ENCODE measurements around the gene LUM. TPM values are rescaled to one million over a fixed set of nuclear protein-coding genes. Genes with fewer than 3 reads are reported as not detected.

Gene LUM
- total RNA-seq, 4 donors from 2014 or later, result 30.0 to 138 (median 38.0) TPM

DNA sequence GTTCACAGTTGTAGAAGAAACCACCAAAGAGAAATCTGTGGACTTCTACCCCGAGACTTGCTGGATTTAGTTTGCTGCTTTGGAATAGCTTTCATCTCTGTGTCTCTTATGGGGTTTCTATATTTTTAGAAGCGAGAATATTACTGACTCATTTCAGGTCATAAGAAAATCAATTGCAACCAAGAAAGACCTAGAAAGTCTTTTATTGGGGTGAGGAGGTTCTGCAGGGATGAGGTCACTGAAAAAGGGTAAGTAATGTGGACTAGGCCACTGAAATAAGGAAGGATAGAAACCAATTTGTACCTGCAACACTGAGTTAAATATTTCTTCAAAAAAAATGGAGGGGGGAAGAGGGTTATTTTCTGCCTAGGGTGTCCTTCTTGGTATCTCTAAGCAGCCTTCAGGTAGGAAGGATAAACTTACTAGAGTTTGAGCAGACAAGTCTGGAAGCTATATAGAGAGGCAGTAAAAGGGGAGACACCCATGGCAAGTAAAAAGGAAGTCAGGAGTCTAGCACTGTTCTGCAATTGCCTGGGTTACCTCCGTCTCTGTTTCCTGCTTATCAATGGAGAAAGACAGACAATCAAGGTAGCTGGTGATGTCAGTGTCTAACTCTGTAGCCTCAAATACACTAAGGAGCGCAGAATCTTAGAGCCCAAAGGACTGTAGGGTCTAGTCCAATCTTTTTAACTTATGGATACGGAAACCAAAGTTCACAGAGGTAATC is 33.9 kb downstream of the LUM start:
- H3K36me3 ChIP-seq, result no peaks in the 10 kb centered on the region
- no peaks in the 10 kb centered on the region for H3K9me3 ChIP-seq
- no peak overlapping the region for H3K4me3 ChIP-seq
- no peak for DNase-seq (ENCODE audit: low spot score in 2 of 2)
- H3K27ac ChIP-seq, result no peak overlapping the region
- no peaks in the 10 kb centered on the region for H3K27me3 ChIP-seq
- TF ChIP-seq, protein P1, sequence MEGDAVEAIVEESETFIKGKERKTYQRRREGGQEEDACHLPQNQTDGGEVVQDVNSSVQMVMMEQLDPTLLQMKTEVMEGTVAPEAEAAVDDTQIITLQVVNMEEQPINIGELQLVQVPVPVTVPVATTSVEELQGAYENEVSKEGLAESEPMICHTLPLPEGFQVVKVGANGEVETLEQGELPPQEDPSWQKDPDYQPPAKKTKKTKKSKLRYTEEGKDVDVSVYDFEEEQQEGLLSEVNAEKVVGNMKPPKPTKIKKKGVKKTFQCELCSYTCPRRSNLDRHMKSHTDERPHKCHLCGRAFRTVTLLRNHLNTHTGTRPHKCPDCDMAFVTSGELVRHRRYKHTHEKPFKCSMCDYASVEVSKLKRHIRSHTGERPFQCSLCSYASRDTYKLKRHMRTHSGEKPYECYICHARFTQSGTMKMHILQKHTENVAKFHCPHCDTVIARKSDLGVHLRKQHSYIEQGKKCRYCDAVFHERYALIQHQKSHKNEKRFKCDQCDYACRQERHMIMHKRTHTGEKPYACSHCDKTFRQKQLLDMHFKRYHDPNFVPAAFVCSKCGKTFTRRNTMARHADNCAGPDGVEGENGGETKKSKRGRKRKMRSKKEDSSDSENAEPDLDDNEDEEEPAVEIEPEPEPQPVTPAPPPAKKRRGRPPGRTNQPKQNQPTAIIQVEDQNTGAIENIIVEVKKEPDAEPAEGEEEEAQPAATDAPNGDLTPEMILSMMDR (IDR thresholded peaks at IDR 0.05), result no peak
- TF ChIP-seq POLR2A (IDR thresholded peaks at IDR 0.05), result no peak
- TF ChIP-seq EP300 (IDR thresholded peaks at IDR 0.05), result no peak
- H3K4me1 ChIP-seq, result peaks cover 0 to 10% (median 0%) of the 10 kb centered on the region in 4 donors
- 89 to 91% methylated on average over 5 of the region's 5 CpGs for WGBS, 2 donors

DNA sequence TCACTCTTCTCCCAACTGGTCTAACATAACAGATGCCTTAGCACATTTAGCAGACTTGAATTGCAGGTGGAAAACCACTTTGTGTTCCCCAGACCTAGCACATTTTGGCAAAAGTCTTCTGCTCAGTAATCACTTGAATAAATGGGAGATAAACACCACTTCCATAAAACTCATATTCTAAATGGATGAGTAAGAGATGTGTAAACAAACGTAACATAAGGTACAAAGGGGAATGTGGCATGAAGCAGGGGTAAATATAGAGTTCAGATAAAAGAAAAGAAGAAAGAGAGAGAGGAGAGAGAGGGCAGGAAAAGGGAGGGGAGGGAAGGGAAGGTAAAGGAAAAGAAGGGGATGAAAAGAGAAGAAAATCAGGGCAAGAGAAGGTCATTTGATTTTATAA is 36.4 kb downstream of the LUM start:
- H3K27ac ChIP-seq, result peak overlapping the region in 2 of 4 donors; percentile 35 to 39
- H3K9me3 ChIP-seq, result no peaks in the 10 kb centered on the region
- H3K4me3 ChIP-seq, result no peak overlapping the region
- H3K27me3 ChIP-seq, result no peaks in the 10 kb centered on the region
- WGBS, 2 donors, result 79 to 84% methylated on average over 1 of the region's 1 CpG
- no peaks in the 10 kb centered on the region for H3K36me3 ChIP-seq
- DNase-seq (ENCODE audit: low spot score in 2 of 2), result no peak
- TF ChIP-seq EP300 (IDR thresholded peaks at IDR 0.05) (no peak), POLR2A (IDR thresholded peaks at IDR 0.05) (no peak)
- TF ChIP-seq, protein P1 (IDR thresholded peaks at IDR 0.05), result no peak
- H3K4me1 ChIP-seq, result peaks cover 0 to 10% (median 0%) of the 10 kb centered on the region in 4 donors

DNA sequence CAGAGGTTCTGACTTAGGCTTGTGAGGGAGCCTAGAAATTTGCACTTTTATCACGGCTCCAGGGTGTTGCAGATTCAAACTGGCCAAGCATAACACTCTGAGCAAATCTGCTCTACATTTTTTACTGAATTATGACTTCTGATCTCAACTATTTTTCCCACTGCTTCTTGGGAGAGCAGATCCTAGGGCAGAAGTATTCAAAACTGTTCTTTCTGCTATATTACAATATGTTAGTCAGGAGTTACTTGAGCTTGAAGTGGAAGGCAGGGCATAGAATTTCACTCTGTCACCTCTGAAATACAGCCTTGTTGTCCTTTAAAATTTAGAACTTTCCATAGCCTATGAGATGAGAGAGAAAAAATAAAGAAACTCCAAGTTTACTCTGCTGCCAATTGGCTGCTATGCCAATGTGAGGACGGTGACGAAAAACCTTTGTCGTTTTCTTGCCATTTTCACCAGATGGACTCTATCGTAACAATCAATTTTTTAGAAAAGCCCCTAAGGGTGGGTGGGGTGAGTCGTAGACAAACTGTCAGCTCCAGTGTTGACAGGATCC is 37.1 kb downstream of the LUM start:
- H3K9me3 ChIP-seq, result no peaks in the 10 kb centered on the region
- 52 to 60% methylated on average over 6 of the region's 6 CpGs for WGBS, 2 donors
- no peaks in the 10 kb centered on the region for H3K27me3 ChIP-seq
- DNase-seq (ENCODE audit: low spot score in 2 of 2), result no peak
- H3K4me3 ChIP-seq, result no peak overlapping the region
- TF ChIP-seq EP300 (IDR thresholded peaks at IDR 0.05), result no peak
- TF ChIP-seq POLR2A (IDR thresholded peaks at IDR 0.05), result no peak
- TF ChIP-seq, protein P1 (IDR thresholded peaks at IDR 0.05), result no peak
- H3K4me1 ChIP-seq, result peaks cover 0 to 10% (median 0%) of the 10 kb centered on the region in 4 donors
- H3K27ac ChIP-seq, result peak overlapping the region in 2 of 4 donors; percentile 33 to 35
- H3K36me3 ChIP-seq, result no peaks in the 10 kb centered on the region

DNA sequence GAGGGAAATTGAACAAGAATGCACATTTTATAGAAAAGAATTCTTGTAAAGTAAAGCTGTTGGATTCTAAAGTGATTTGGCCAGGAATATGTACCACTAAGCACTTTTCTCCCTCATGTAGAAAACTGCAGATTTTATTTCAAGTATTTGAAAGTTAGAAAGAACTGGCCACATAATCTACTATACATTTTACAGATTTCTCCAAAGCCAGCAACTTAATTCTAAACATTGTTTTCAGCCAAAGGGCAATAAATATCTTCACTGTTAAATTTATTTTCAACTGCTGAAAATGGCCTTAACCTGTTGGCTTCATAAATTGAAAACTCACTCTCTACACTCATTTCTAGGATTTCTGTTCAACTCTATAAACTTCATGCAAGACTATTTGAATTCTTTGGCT is 37.9 kb downstream of the LUM start:
- Histone ChIP-seq H3K9me3 (no peaks in the 10 kb centered on the region), H3K27me3 (no peaks in the 10 kb centered on the region), H3K27ac (peak overlapping the region in 2 of 4 donors; percentile 33 to 35), H3K36me3 (no peaks in the 10 kb centered on the region), H3K4me3 (no peak overlapping the region), H3K4me1 (peaks cover 0 to 10% (median 0%) of the 10 kb centered on the region in 4 donors)
- DNase-seq (ENCODE audit: low spot score in 2 of 2), result no peak
- TF ChIP-seq, protein P1 (IDR thresholded peaks at IDR 0.05), result no peak
- TF ChIP-seq POLR2A (IDR thresholded peaks at IDR 0.05) (no peak), EP300 (IDR thresholded peaks at IDR 0.05) (no peak)

DNA sequence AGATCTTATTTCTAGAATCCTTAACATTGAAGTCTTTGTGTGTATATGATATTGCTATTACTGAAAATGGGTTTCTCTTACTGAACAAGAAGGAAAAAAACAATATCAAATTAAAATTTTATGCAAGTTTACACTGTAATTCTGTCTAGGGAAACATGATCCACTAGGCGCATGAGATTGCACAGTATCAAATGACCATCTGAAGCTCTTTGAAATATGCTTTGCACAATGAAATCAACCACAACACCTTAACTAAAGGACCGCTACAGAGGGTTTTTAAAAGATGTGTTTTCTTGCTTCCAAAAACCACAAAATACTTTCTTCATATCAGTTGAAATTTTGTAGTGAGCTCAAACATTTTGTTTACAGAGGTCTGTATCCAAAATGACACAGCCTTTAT is 38.4 kb downstream of the LUM start:
- Histone ChIP-seq H3K4me1 (peaks cover 0 to 10% (median 0%) of the 10 kb centered on the region in 4 donors), H3K36me3 (no peaks in the 10 kb centered on the region), H3K27me3 (no peaks in the 10 kb centered on the region), H3K9me3 (no peaks in the 10 kb centered on the region), H3K4me3 (no peak overlapping the region), H3K27ac (peak overlapping the region in 1 of 4 donors; percentile 33)
- DNase-seq (ENCODE audit: low spot score in 2 of 2), result no peak
- TF ChIP-seq, protein P1 (IDR thresholded peaks at IDR 0.05), result no peak
- no peak for TF ChIP-seq POLR2A (IDR thresholded peaks at IDR 0.05)
- WGBS, 2 donors, result 70 to 72% methylated on average over 2 of the region's 2 CpGs
